Stimulated activated CD4-positive, alpha-beta T cell treated with anti-CD3 and anti-CD28 coated beads, Interleukin-4, amount 100 ng/mL, for 24 hours (primary cell): Measurements from ENCODE around the gene FBXL15.
A peak's percentile ranks its signal among the peaks of the same experiment; 100 is the strongest.

ENCODE experiments used
- DNase-seq: peaks from one replicate; pipeline ENCODE4 v3.0.0-alpha.2; 2020

The FBXL15 gene

DNA sequence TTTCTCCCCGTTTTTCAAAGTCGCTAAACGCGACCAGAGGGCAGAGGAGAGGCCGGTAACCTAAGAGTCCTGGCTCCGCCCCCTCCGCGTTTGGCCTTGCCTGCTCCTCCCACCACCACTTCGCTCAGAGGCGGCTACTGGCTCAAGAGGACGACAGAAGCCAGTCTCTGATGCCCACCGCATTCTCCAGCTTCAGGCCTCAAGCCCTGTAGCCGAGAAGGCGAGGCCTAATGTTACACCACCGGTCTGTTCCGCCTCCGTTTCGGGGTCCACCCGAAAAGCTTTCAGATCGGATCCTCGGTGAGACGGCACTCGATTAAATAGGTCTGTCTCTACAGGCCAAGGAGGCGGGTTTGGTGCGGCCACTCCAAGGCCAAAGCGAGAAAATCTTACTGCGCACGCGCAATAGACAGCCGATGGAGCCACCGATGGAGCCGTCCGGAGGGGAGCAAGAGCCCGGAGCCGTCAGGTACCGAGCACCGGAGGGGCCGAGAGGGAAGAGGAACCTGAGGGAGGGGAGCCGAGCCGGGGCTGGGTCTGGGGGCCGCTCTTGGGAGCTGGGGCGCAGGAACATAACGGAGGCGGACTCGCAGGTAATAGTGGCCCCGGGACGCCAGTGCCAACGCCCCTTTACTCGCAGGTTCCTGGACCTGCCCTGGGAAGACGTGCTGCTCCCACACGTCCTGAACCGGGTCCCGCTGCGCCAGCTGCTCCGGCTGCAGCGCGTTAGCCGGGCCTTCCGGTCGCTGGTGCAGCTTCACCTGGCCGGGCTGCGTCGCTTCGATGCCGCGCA is at the start of gene FBXL15:
Gene FBXL15 (plus strand): TSS at position 123 of the 793 bp plus-strand sequence. CDS start 294 bp downstream, at position 417.
- peak; percentile 97 for DNase-seq

- no peak for DNase-seq
These were observed 49.3 kb upstream of the FBXL15 start for GRCh38 chr10:102371295-102371694.

DNA sequence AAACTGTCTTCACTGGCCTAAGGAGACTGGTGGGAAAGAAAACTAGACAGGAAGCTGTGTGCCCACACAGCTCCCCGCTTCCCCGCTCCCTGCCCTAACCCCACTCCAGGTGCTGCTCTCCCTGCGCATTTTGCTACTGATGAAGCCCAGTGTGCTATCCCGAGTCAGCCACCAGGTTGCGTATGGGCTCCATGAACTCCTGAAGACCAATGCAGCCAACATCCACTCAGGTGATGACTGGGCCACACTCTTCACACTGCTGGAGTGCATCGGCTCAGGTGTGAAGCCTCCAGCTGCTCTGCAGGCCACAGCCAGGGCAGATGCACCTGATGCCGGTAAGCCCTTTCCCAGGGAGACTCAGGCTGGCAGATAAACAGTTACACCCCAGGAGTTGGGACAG is 45.4 kb upstream of the FBXL15 start:
- DNase-seq, result no peak

- no peak for DNase-seq
These were observed 44.8 kb upstream of the FBXL15 start for GRCh38 chr10:102375867-102376266.

DNA sequence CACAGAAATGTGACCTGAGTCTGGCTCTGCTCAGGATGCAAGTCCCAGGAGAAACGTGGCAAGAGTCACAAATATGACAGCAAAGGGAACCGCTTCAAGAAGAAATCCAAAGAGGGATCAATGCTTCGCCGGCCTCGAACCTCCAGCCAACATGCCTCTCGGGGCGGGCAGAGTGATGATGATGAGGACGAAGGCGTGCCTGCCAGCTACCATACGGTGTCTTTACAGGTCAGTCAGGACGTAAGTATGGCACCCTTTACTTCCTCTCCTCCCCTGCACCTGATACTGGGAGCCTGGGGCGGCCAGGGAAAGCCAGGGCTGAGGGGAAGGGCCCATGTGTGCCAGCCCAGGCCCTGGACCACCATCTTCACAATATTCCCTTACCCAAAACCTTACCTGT is 43.7 kb upstream of the FBXL15 start:
- no peak for DNase-seq

DNA sequence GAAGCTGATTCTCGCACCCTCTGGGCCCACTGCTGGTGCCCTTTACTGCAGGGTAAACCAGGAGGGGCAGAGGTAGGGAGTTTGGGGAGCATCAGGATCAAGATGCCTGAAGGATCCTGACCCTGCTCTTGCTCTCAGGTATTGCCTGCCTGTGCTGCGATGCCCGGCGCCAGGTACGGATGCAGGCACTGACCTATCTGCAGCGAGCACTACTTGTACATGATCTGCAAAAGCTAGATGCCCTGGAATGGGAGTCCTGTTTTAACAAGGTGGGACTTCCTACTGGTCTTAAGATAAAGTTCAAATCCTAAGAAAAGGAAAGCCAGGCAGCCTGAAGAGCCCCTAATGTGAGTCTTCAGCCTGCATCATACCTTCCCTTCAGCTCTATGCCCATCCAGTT is 41.3 kb upstream of the FBXL15 start:
- no peak for DNase-seq

- DNase-seq, result no peak
These were observed 38.7 kb upstream of the FBXL15 start for GRCh38 chr10:102381983-102382382.

DNA sequence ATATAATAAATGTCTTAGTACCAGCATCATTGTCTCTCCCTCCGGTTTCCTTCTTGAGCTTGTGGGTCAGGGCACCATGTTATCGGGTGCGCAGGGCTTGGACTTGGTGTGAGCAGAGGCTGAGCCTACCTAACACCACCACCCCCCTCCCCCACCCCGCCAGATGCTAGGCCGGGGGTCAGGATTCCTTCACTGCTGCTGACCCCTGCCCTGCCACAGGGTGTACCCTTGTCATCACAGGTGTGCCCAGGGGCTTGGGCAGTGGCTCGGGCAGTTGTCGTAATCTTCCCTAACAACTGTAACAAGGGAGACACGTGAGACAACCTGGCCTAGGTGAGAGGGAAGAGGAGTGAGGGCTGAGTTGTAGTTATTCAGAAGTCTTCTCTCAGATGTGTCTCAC is 37.8 kb upstream of the FBXL15 start:
- DNase-seq, result no peak

- peak; percentile 15 for DNase-seq
These were observed 36.6 kb upstream of the FBXL15 start for GRCh38 chr10:102384053-102384452.

DNA sequence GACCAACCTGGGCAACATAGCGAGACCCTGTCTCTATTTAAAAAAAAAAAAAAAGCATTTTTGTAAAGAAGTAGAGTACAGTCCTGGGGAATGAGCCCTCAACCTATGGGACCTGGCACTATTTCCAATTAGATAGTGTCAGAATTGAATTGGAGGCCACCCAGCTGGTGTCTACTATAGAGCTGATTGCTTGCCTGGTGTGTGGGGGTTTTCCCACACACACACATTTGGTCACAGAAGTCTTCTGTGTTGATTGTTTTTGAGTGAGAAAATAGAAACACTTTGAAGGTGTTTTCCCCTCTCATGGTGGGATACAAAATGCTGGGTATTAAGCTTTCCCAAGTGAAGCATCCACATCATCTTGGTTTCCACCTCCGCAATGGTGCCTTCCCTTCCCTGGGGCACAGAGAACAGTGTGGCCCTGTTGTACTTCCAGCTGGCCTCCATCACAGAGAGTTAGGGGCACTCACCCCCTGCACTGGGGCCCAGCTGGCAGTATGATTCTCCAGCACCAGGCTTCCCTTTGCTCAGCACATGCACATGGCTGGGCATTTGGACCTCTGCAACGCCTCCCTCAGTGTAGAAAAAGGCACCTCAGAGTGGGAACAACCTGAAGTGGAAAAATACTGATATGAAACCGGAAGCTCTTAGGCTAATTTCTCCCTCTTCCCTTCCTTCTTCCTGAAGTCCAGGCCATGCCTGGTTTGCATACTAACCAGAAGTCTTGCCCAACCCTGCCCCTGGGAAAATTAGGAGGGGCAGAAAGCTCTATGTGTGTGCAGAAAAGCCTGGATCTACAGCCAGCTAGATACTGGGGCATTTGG is 35.8 kb upstream of the FBXL15 start:
- no peak for DNase-seq

DNA sequence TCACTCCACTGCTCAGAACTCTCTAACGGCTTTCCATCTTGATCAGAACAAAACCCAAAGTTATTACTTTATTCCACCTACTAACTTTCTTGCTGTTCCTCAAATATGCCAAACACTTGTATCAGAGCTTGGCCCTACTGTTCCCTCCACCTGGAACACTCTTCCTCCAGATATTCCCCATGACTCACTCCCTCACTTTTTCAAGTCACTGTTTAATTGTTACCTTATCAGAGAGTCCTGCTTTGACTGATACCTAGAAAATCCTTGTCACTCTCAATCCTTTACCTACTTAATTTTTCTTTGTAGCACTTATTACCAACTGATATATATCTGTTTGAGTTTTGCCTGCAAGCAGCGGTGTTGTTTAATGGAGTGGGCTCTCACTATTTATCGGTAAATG is 30.7 kb upstream of the FBXL15 start:
- DNase-seq, result no peak

DNA sequence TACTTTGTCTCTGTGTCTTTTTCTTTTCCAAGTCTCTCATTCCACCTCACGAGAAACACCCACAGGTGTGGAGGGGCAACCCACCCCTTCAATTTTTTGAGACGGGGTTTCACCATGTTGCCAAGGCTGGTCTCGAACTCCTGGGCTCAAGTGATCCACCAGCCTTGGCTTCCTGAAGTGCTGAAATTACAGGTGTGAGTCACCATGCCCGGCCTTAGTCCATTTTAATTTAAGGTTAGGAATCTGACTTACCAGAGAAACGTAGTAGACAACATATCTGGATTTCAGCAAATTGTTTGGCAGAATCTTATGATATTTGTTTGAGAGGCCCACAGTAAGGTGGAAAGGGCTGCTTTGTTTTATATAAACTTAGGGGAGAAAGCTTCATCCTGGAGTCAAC is 28.3 kb upstream of the FBXL15 start:
- DNase-seq, result no peak

GRCh38 chr10:102393411-102394078 is 27.1 kb upstream of the FBXL15 start:
- DNase-seq, result no peak

DNA sequence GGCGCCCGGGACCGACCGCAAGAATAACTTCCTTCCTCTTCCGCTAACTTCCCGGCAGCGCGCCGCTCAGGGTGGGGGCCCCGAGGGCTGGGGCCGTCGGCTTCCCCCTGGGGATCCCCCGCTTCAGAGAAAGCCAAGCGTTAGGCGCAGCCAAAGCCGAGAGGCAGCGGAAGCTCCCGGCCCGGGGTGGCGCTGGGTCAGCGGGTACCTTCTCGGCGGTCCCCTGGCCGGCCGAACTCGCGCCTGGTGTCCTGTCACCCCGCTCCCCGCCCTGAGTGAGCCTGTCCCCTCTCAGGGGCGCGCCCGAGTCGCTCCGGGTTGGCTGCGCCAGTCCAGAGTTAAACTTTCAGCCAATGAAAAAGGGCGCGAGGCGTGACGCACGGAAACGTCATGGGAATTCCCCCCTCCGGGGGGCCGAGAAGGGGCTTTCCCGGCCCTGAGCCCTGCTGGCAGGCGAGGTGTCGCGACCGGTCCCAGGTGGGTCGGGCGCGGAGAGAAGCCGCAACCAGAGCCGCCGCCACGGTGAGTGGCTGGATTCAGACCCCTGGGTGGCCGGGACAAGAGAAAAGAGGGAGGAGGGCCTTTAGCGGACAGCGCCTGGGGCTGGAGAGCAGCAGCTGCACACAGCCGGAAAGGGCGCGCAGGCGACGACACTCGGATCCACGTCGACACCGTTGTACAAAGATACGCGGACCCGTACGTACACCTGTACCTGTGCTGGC is 26.4 kb upstream of the FBXL15 start:
- DNase-seq, result peak; percentile 99

DNA sequence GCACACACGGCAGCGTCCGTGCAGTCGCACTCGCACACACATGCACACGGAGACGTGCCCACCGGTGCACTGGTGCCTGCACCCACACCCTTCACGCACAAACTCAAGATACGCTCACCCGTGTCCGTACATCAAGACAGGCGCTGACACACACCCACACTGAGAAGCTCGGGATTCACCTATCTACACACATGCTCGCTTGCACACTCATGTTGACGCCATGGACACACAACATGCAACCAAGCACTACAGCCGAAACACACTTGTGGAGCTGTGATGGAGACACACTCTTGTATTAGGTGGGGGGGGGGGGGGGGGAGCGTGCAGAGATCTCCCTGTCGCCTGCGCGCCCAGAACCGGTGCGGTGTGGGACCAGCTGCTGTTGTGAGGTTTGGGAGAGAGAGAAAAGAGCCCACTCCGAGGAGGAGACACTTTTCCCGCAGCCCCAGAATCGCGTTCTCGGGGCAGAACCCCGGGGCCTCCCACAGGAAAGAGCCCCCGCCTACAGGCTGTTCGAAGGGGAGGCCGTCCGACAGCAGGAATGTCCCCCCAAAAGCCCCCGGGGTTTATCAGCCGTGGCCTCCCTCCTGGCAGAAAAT is 25.7 kb upstream of the FBXL15 start:
- peak; percentile 69 for DNase-seq

DNA sequence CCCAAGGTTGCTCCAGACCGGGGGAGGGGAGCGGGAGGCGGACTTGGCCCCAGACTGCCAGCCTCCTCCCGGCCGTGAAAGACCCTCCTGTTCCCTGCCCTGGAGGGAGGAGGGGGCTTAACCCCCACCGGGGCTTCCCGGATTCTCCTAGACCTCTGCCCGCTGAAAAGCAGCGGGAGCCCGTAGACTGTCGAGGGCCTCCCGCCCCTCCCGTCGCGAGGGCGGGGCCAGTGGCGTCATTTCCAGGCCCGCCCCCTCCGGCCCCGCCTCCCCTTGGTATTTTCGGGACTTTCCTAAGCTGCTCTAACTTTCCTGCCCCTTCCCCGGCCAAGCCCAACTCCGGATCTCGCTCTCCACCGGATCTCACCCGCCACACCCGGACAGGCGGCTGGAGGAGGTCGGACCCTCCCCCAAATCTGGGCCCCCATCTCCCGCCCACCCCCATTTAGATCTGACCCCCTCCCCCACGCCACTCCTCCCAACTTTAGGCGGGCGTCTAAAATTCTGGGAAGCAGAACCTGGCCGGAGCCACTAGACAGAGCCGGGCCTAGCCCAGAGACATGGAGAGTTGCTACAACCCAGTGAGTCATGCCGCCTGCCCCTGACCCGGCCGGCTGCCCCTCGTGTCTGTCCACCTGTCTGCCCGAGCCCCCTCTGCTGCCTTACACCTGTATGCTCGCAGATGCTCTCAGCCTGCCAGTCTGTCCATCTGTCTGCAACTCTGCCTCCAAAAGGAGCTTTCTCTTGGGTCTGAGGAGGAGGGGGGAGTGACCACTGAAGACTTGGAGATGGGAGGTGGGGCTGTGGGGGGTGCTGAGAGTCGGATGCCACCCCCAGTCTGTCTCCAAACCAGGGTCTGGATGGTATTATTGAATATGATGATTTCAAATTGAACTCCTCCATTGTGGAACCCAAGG is 25.0 kb upstream of the FBXL15 start, which contains the start of gene NFKB2:
Gene NFKB2 (plus strand): TSS at position 306 of the 917 bp plus-strand sequence. CDS start 255 bp downstream, at position 561.
- DNase-seq, result peak; percentile 91

GRCh38 chr10:102396317-102396650 is 24.4 kb upstream of the FBXL15 start:
- no peak for DNase-seq

- DNase-seq, result no peak
These were observed 23.9 kb upstream of the FBXL15 start for GRCh38 chr10:102396730-102397151.

DNA sequence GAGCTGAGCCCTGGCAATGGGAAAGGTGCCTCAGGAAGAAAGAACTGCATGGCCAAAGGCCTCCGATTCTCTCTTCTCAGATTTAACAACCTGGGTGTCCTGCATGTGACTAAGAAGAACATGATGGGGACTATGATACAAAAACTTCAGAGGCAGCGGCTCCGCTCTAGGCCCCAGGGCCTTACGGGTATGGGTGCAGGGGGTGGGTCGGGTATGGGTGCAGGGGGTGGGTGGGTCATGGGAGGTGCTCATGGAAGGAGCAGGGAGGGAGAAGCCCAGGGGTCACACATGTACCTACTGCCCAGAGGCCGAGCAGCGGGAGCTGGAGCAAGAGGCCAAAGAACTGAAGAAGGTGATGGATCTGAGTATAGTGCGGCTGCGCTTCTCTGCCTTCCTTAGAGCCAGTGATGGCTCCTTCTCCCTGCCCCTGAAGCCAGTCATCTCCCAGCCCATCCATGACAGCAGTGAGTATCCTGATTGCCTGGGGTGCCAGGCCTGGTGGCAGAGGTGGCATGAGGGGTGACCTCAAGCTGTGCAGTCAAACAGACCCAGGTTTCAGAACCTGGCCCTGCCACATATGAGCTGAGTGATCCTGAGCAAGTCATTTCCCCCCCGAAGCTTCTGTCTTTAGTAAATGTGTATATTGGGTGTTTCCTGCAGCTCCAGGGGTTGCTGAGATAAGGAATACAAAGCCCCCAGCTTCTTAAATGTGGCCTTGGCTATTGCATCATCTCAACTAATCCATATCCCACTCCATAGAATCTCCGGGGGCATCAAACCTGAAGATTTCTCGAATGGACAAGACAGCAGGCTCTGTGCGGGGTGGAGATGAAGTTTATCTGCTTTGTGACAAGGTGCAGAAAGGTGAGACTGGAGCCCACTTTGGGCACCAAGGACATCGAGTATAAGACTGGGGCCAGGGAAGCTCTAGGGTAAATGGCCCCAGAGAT is 23.1 kb upstream of the FBXL15 start:
- DNase-seq, result no peak
